GF-D8 (cell line): Measurements from ENCODE around the gene IKBIP.
A peak's percentile ranks its signal among the peaks of the same experiment; 100 is the strongest.
"Not testable (repeated sequence)": the region's sequence is repeated elsewhere in the genome, so short reads cannot be mapped to it uniquely, and the experiment has no call there.

Experiments
- DNase-seq: peaks from one replicate; lab custom pipeline; 2025; lab: John Stamatoyannopoulos, UW

The IKBIP gene

GRCh38 chr12:98644712-98645571 is at the start of gene IKBIP, which contains the start of gene APAF1:
Gene IKBIP, minus strand, starts transcription at chr12:98644788. Its CDS starts 87 bp downstream, at chr12:98644701.
Gene APAF1, plus strand, starts transcription at chr12:98645290. Its CDS starts 3,070 bp downstream, at chr12:98648360.
- DNase-seq = peak; percentile 92

- DNase-seq = no peak
These were observed 46.8 kb upstream of the IKBIP start for GRCh38 chr12:98691351-98691750.

GRCh38 chr12:98686603-98687002 is 42.0 kb upstream of the IKBIP start:
- no peak for DNase-seq

GRCh38 chr12:98684199-98684598 is 39.6 kb upstream of the IKBIP start:
- DNase-seq = no peak

- no peak for DNase-seq
These were observed 35.0 kb upstream of the IKBIP start for GRCh38 chr12:98679611-98680005.

GRCh38 chr12:98678946-98679610 is 34.5 kb upstream of the IKBIP start:
- DNase-seq = no peak

- no peak for DNase-seq
These were observed 33.8 kb upstream of the IKBIP start for GRCh38 chr12:98678236-98678945.

- no peak for DNase-seq
These were observed 30.3 kb upstream of the IKBIP start for GRCh38 chr12:98674841-98675240.

- no peak for DNase-seq
These were observed 26.9 kb upstream of the IKBIP start for GRCh38 chr12:98671459-98671858.

- DNase-seq = no peak
These were observed 25.2 kb upstream of the IKBIP start for GRCh38 chr12:98669751-98670150.

GRCh38 chr12:98660521-98660920 is 15.9 kb upstream of the IKBIP start:
- DNase-seq = no peak

GRCh38 chr12:98656289-98657101 is 11.9 kb upstream of the IKBIP start:
- peak; percentile 33 for DNase-seq

- DNase-seq = peak; percentile 39
These were observed 9.4 kb upstream of the IKBIP start for GRCh38 chr12:98653866-98654493.

- DNase-seq = no peak
These were observed 6.7 kb upstream of the IKBIP start for GRCh38 chr12:98651328-98651727.

GRCh38 chr12:98646294-98647090 is 1.9 kb upstream of the IKBIP start:
- DNase-seq = no peak

GRCh38 chr12:98645572-98646067 is 1.0 kb upstream of the IKBIP start:
- peak; percentile 19 for DNase-seq

GRCh38 chr12:98644433-98644711 is 216 bp downstream of the IKBIP start:
- no peak for DNase-seq

- DNase-seq = not testable (repeated sequence)
These were observed 1.8 kb downstream of the IKBIP start for GRCh38 chr12:98642801-98643200.

GRCh38 chr12:98639491-98639890 is 5.1 kb downstream of the IKBIP start:
- no peak for DNase-seq

GRCh38 chr12:98638009-98638408 is 6.6 kb downstream of the IKBIP start:
- no peak for DNase-seq
